IMR-90 (cell line): Measurements from ENCODE around the gene AKR1D1.

Experiments
- BHLHE40 ChIP-seq: fragments of 150-350 bp; IDR thresholded peaks from 2 replicates; pipeline ENCODE4 v1.6.1; 2016; ENCODE audit warnings: mild to moderate bottlenecking, low read depth, low read length
- CEBPB ChIP-seq: IDR thresholded peaks from 2 replicates; pipeline ENCODE4 v1.6.1; 2012; ENCODE audit warnings: low read depth, low read length, improper control_type of control experiment
- CHD1 ChIP-seq: IDR thresholded peaks from 2 replicates; pipeline ENCODE4 v1.6.1; 2012; ENCODE audit warnings: low read depth, low read length, improper control_type of control experiment
- ELK1 ChIP-seq: fragments of 150-350 bp; IDR thresholded peaks from 2 replicates; pipeline ENCODE4 v1.6.1; 2016; ENCODE audit warnings: low read depth, mild to moderate bottlenecking, low read length, moderate library complexity, borderline replicate concordance
- FOS ChIP-seq: fragments of 150-350 bp; IDR thresholded peaks from 2 replicates; pipeline ENCODE4 v1.6.1; 2016; ENCODE audit warnings: low read depth, low read length
- MAFK ChIP-seq: IDR thresholded peaks from 2 replicates; pipeline ENCODE4 v1.6.1; 2012; ENCODE audit warnings: low read depth, low read length, improper control_type of control experiment
- MAZ ChIP-seq: IDR thresholded peaks from 2 replicates; pipeline ENCODE4 v1.6.1; 2012; ENCODE audit warnings: low read depth, mild to moderate bottlenecking, low read length, improper control_type of control experiment, moderate library complexity, borderline replicate concordance
- MXI1 ChIP-seq: IDR thresholded peaks from 2 replicates; pipeline ENCODE4 v1.6.1; 2012; ENCODE audit warnings: low read depth, mild to moderate bottlenecking, low read length, moderate library complexity, borderline replicate concordance
- POLR2A ChIP-seq: IDR thresholded peaks from 2 replicates; pipeline ENCODE4 v1.6.1; 2012; ENCODE audit warnings: mild to moderate bottlenecking, low read depth, low read length
- RAD21 ChIP-seq: IDR thresholded peaks from 2 replicates; pipeline ENCODE4 v1.6.1; 2012; ENCODE audit warnings: low read length, improper control_type of control experiment
- RCOR1 ChIP-seq: IDR thresholded peaks from 2 replicates; pipeline ENCODE4 v1.6.1; 2012; ENCODE audit warnings: mild to moderate bottlenecking, low read length, improper control_type of control experiment; ENCODE audit not compliant: insufficient replicate concordance
- SMC3 ChIP-seq: fragments of 150-350 bp; IDR thresholded peaks from 2 replicates; pipeline ENCODE4 v1.6.1; 2016; ENCODE audit warnings: low read depth, mild to moderate bottlenecking, antibody characterized with exemption, low read length, moderate library complexity
- TF ChIP-seq, protein P1 (sequence below): conservative IDR thresholded peaks from 2 replicates; pipeline ENCODE4 v1.5.1; 2012; ENCODE audit warnings: mild to moderate bottlenecking, low read depth, low read length, improper control_type of control experiment

GRCh38 chr7:138138244-138138643 lies 62.0 kb downstream of the AKR1D1 start:
- TF ChIP-seq, protein P1, sequence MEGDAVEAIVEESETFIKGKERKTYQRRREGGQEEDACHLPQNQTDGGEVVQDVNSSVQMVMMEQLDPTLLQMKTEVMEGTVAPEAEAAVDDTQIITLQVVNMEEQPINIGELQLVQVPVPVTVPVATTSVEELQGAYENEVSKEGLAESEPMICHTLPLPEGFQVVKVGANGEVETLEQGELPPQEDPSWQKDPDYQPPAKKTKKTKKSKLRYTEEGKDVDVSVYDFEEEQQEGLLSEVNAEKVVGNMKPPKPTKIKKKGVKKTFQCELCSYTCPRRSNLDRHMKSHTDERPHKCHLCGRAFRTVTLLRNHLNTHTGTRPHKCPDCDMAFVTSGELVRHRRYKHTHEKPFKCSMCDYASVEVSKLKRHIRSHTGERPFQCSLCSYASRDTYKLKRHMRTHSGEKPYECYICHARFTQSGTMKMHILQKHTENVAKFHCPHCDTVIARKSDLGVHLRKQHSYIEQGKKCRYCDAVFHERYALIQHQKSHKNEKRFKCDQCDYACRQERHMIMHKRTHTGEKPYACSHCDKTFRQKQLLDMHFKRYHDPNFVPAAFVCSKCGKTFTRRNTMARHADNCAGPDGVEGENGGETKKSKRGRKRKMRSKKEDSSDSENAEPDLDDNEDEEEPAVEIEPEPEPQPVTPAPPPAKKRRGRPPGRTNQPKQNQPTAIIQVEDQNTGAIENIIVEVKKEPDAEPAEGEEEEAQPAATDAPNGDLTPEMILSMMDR = no peak
- TF ChIP-seq CEBPB (no peak), POLR2A (no peak), BHLHE40 (no peak), MAFK (no peak), SMC3 (no peak), RAD21 (no peak), ELK1 (no peak), MXI1 (no peak), RCOR1 (no peak), FOS (no peak), MAZ (no peak), CHD1 (no peak)
